ENCODE data around the gene STAU1. TPM values are rescaled to one million over a fixed set of nuclear protein-coding genes. Genes with fewer than 3 reads are reported as not detected.

STAU1 gene
- total and polyA plus RNA-seq, 2 donors (not counting 1 experiment from before 2014, with no cell fraction given) = 48.1 to 79.8 TPM

GRCh38 chr20:49132995-49133478 is 55.1 kb downstream of the STAU1 start:
- TF ChIP-seq CTCF (conservative IDR thresholded peaks at IDR 0.05 in 1 of 2, IDR thresholded peaks at IDR 0.05 in 1 of 2; ENCODE audit: low read depth in 1 of 2, low read length in 2 of 2) (peak; percentile 47 to 48), EZH2 (IDR thresholded peaks at IDR 0.05; ENCODE audit: low read length, missing control alignments) (no peak)
- Histone ChIP-seq H2AFZ (ENCODE audit: low read length) (no peak overlapping the region), H3K27ac (ENCODE audit: insufficient read depth, low read length) (peak overlapping the region; percentile 4), H3K27me3 (ENCODE audit: control insufficient read depth, insufficient read depth, low read length) (no peaks in the 10 kb centered on the region), H3K4me1 (ENCODE audit: control insufficient read depth, extremely low read depth, insufficient read depth, low read length) (no peaks in the 10 kb centered on the region), H3K9me3 (ENCODE audit: control insufficient read depth, insufficient read depth, low read depth, low read length) (no peaks in the 10 kb centered on the region), H3K9ac (ENCODE audit: insufficient read depth, low read length) (no peak overlapping the region), H3K36me3 (ENCODE audit: control insufficient read depth, insufficient read depth, low read length) (peaks cover 7% of the 10 kb centered on the region), H3K79me2 (ENCODE audit: control insufficient read depth, insufficient read depth, low read length) (no peaks in the 10 kb centered on the region), H3K4me2 (ENCODE audit: extremely low read depth, insufficient read depth, low read length) (no peak overlapping the region), H4K20me1 (ENCODE audit: control insufficient read depth, extremely low read depth, insufficient read depth, low read length) (peaks cover 2% of the 10 kb centered on the region), H3K4me3 (replicated peaks in 1 of 4; ENCODE audit: control extremely low read depth in 1 of 4, insufficient read depth in 1 of 4, low read depth in 3 of 4, low read length in 4 of 4) (no peak overlapping the region)
- peak; percentile 66 to 84 for DNase-seq (ENCODE audit: low read depth in 2 of 2)

GRCh38 chr20:49123982-49124381 is 64.2 kb downstream of the STAU1 start:
- H2AFZ ChIP-seq (ENCODE audit: low read length) = no peak overlapping the region
- H3K9me3 ChIP-seq (ENCODE audit: control insufficient read depth, insufficient read depth, low read depth, low read length) = no peaks in the 10 kb centered on the region
- no peaks in the 10 kb centered on the region for H4K20me1 ChIP-seq (ENCODE audit: control insufficient read depth, extremely low read depth, insufficient read depth, low read length)
- no peak overlapping the region for H3K27ac ChIP-seq (ENCODE audit: insufficient read depth, low read length)
- H3K4me3 ChIP-seq (replicated peaks in 1 of 4; ENCODE audit: control extremely low read depth in 1 of 4, insufficient read depth in 1 of 4, low read depth in 3 of 4, low read length in 4 of 4) = no peak overlapping the region
- no peaks in the 10 kb centered on the region for H3K27me3 ChIP-seq (ENCODE audit: control insufficient read depth, insufficient read depth, low read length)
- DNase-seq (ENCODE audit: low read depth in 2 of 2) = no peak
- H3K79me2 ChIP-seq (ENCODE audit: control insufficient read depth, insufficient read depth, low read length) = no peaks in the 10 kb centered on the region
- H3K4me1 ChIP-seq (ENCODE audit: control insufficient read depth, extremely low read depth, insufficient read depth, low read length) = no peaks in the 10 kb centered on the region
- peaks cover 14% of the 10 kb centered on the region for H3K36me3 ChIP-seq (ENCODE audit: control insufficient read depth, insufficient read depth, low read length)
- H3K9ac ChIP-seq (ENCODE audit: insufficient read depth, low read length) = no peak overlapping the region
- H3K4me2 ChIP-seq (ENCODE audit: extremely low read depth, insufficient read depth, low read length) = no peak overlapping the region
- TF ChIP-seq EZH2 (IDR thresholded peaks at IDR 0.05; ENCODE audit: low read length, missing control alignments) = no peak
- no peak for TF ChIP-seq CTCF (conservative IDR thresholded peaks at IDR 0.05 in 1 of 2, IDR thresholded peaks at IDR 0.05 in 1 of 2; ENCODE audit: low read depth in 1 of 2, low read length in 2 of 2)

- H3K4me2 ChIP-seq (ENCODE audit: extremely low read depth, insufficient read depth, low read length) = no peak overlapping the region
- TF ChIP-seq CTCF (conservative IDR thresholded peaks at IDR 0.05 in 1 of 2, IDR thresholded peaks at IDR 0.05 in 1 of 2; ENCODE audit: low read depth in 1 of 2, low read length in 2 of 2) = no peak
- H3K4me1 ChIP-seq (ENCODE audit: control insufficient read depth, extremely low read depth, insufficient read depth, low read length) = no peaks in the 10 kb centered on the region
- no peak overlapping the region for H3K9ac ChIP-seq (ENCODE audit: insufficient read depth, low read length)
- peaks cover 19% of the 10 kb centered on the region for H3K36me3 ChIP-seq (ENCODE audit: control insufficient read depth, insufficient read depth, low read length)
- no peaks in the 10 kb centered on the region for H3K27me3 ChIP-seq (ENCODE audit: control insufficient read depth, insufficient read depth, low read length)
- no peak for DNase-seq (ENCODE audit: low read depth in 2 of 2)
- no peaks in the 10 kb centered on the region for H3K79me2 ChIP-seq (ENCODE audit: control insufficient read depth, insufficient read depth, low read length)
- H3K27ac ChIP-seq (ENCODE audit: insufficient read depth, low read length) = no peak overlapping the region
- no peak overlapping the region for H3K4me3 ChIP-seq (replicated peaks in 1 of 4; ENCODE audit: control extremely low read depth in 1 of 4, insufficient read depth in 1 of 4, low read depth in 3 of 4, low read length in 4 of 4)
- H3K9me3 ChIP-seq (ENCODE audit: control insufficient read depth, insufficient read depth, low read depth, low read length) = no peaks in the 10 kb centered on the region
- H4K20me1 ChIP-seq (ENCODE audit: control insufficient read depth, extremely low read depth, insufficient read depth, low read length) = no peaks in the 10 kb centered on the region
- H2AFZ ChIP-seq (ENCODE audit: low read length) = no peak overlapping the region
These were observed 65.2 kb downstream of the STAU1 start for GRCh38 chr20:49122920-49123319.

Measured in fibroblast of lung (primary cell).